Stimulated activated CD8-positive, alpha-beta memory T cell treated with anti-CD3 and anti-CD28 coated beads, Interleukin-12 subunit alpha, Interleukin-12 subunit beta, amount 100 ng/mL, for 1 hour (primary cell): ENCODE measurements around the gene RNF113A.
A peak's percentile ranks its signal among the peaks of the same experiment; 100 is the strongest.
"Not testable (repeated sequence)": the region's sequence is repeated elsewhere in the genome, so short reads cannot be mapped to it uniquely, and the experiment has no call there.

Source experiments
- DNase-seq: peaks from one replicate; pipeline ENCODE4 v3.0.0-alpha.2; 2020; ENCODE audit warnings: low read depth

Gene RNF113A

GRCh38 chrX:119871599-119872395 lies at the start of gene RNF113A, which contains the start of gene NDUFA1:
Gene RNF113A (minus strand): TSS chrX:119871733. CDS start chrX:119871613, 120 bp downstream.
Gene NDUFA1 (plus strand): TSS chrX:119871832. CDS start chrX:119871912, 80 bp downstream.
- peak; percentile 69 for DNase-seq

GRCh38 chrX:119919835-119920585 lies 48.5 kb upstream of the RNF113A start:
- DNase-seq, result no peak

GRCh38 chrX:119917877-119918276 lies 46.3 kb upstream of the RNF113A start:
- DNase-seq, result no peak

GRCh38 chrX:119916310-119916709 lies 44.8 kb upstream of the RNF113A start:
- no peak for DNase-seq

- no peak for DNase-seq
Observed at GRCh38 chrX:119900976-119901375, 29.4 kb upstream of the RNF113A start.

GRCh38 chrX:119899125-119899524 lies 27.6 kb upstream of the RNF113A start:
- no peak for DNase-seq

- DNase-seq, result no peak
Observed at GRCh38 chrX:119895843-119896326, 24.4 kb upstream of the RNF113A start, which contains the start of gene AKAP14. Gene AKAP14 (plus strand): TSS chrX:119895893. CDS start chrX:119903224, 7,331 bp downstream.

- not testable (repeated sequence) for DNase-seq
Observed at GRCh38 chrX:119891961-119892692, 20.6 kb upstream of the RNF113A start.

GRCh38 chrX:119890626-119891025 lies 19.1 kb upstream of the RNF113A start:
- DNase-seq, result not testable (repeated sequence)

- DNase-seq, result peak; percentile 11
Observed at GRCh38 chrX:119887721-119888425, 16.3 kb upstream of the RNF113A start.

- no peak for DNase-seq
Observed at GRCh38 chrX:119885554-119886428, 14.3 kb upstream of the RNF113A start.

GRCh38 chrX:119880552-119881437 lies 9.3 kb upstream of the RNF113A start:
- DNase-seq, result no peak

- no peak for DNase-seq
Observed at GRCh38 chrX:119880076-119880475, 8.5 kb upstream of the RNF113A start.

- no peak for DNase-seq
Observed at GRCh38 chrX:119878740-119879139, 7.2 kb upstream of the RNF113A start.

GRCh38 chrX:119871245-119871598 lies 311 bp downstream of the RNF113A start:
- no peak for DNase-seq

GRCh38 chrX:119870626-119871131 lies 854 bp downstream of the RNF113A start:
- no peak for DNase-seq

GRCh38 chrX:119853444-119853843 lies 18.1 kb downstream of the RNF113A start:
- DNase-seq, result no peak

- peak; percentile 86 for DNase-seq
Observed at GRCh38 chrX:119852382-119853353, 18.9 kb downstream of the RNF113A start, which contains the start of gene UPF3B. Gene UPF3B (minus strand): TSS chrX:119852963. CDS start chrX:119852928, 35 bp downstream.
